ENCODE results near the gene UBE2J2. TPM values are rescaled to one million over a fixed set of nuclear protein-coding genes. Genes with fewer than 3 reads are reported as not detected.

UBE2J2 gene
- total RNA-seq, 1 donor from 2014 or later = 33.8 TPM

DNA sequence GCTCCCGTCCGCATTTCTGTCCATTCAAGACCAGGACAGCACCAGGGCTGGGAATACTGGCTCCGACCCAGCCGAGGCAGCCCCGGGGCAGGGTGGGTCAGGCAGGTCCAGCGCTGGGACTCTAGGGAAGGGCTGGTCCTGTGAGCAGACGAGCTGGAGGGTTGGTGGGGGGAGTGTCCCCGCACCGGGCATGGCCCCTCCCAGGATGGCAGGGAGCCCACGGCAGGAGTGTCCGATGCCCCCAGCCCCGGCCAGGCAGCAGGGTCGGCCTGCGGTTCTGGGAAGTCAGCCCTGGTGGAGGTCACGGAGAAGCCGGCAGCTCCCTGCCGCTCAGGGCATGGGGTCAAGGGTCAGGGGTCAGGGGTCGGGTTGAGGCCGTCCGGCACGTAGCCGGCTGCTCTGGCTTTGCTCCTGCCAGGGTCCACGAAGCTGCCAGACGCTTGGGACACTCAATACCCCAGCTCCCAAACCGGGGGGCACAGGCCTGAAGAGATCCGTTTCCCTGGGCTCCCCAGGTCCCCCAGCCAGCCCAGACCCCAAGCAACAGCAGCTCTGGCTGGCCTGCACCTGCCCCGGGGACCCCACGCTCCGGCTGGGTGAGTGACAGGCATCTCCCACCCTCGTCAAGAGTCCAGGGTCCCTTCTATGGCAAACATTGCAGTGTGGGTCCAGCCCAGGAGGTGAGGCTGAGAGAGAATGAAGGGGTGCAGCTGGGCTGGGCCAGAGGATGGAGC lies 33.9 kb downstream of the UBE2J2 start:
- no peak for DNase-seq

DNA sequence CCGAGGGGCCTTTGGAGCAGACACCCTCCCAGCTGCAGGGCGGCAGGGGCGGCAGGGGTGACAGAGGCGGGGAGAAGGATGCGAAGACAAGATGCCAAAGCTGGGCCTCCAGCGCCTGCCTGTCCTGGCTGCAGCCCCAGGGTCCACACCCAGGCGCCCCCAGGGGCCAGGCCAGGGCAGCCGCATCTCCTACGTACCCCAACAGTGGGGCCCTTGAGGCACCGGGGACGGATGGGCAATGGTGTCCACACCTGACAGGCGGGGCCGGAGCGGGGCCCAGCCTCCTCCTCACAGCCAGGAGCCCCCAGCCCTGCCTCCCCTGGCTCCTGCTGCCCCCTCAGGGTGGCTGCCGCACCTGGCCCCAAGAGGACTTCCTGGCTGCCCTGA lies 34.4 kb downstream of the UBE2J2 start:
- no peak for DNase-seq

DNA sequence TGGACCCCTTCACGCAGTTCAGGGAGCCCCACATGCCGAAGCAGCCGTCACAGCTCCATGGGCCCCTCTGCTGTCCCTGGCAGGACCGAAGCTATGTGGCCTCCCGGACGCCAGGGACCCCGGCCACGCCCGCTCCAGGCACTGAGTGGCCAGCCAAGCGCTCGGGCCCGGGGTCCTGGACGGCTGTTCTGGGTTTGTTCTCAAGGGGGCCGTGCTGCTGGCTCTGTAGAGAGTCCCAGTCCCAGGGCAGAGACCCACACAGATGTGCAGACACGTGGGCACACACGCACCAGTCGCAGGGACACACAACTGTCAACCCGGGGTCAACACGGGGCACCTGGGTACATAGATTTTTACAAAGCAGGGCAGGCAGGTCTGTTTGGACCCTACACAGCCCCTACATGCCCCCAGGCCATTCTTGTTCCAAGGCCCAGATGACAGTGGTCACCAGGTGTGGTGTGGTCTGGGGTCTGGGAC lies 34.9 kb downstream of the UBE2J2 start:
- no peak for DNase-seq

DNA sequence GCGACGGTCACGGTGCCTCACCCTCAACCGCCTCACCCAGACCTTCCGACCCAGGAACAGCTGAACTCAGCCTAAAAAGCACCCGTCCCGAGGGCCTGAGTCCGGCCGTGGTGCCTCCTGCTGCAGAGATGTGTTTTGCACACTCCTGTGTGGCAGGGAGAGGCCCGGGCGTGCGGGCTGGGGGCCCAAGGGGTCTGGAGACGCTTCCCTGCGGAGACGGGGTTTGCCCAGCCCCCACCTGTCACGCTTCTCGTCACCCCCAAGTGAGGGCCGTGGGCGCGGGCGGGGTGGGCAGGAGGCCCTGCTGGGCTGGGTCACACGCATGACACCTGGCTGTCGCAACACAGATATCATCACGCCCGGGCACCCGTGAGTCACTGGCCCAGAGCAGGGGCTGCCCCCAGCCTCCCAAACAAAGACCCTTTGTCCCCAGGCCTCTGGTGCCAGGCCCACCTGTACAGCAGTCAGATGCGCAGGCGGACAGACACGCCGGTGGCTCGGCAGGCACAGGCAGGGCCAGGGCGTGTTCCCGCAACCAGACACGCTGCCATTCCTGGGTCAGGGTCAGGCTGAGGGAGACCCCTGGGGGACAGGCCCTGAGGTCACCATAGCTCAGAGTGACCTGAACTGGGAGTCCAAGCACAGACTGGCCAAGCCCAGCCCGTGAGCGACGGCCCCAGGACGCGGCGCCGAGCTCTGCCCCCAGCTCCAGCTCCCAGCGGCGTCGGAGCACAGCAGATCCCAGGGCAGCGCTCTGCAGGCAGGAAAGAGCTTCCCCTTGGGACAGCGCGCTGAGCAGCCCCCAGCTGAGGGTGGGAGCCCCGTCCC lies 35.6 kb downstream of the UBE2J2 start:
- DNase-seq = no peak

DNA sequence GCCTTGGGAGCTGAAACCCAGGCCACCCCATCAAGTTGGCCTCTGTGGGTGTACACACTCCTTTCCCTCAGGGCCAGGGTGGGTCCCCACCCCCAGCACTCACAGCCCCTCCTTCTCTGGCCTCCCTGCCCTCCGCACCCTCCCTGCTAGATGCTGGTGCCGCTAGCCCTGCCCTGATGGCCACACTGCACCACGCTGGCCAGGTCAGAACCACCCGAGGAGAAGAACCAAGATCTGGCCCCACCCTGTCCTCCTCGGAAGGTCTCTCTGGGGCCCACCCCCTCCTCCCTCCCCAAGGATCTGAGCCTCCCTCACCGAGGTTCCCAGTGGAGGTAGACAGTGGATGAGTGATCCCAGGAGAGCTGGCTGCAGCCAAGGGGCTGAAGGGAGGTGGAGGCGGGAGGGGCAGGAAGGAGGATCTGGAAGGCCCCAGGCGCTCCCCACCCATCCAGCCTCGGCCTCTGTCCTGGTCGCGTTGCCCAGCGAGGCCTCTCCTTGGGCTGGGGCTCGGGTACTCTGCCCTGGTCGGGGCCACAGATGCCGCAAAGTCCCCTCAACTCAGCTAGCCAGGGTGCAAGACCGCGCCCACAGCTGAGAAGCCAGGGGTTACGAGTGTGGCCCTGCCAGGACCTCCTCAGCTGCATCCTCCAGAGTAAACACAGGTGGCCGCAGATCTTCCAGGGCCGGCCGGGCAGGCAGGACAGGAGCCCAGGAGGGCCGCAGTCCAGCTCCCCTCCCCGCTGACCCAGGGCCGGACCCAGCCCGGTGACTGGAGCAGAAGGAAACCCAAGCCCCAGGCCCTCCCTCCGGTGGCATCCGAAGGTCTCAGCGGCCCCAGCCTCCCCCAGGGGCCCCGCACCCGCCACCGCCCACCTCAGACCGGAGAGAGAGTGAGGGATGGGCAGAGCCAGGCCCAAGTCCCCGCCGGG lies 36.4 kb downstream of the UBE2J2 start:
- DNase-seq = no peak

DNA sequence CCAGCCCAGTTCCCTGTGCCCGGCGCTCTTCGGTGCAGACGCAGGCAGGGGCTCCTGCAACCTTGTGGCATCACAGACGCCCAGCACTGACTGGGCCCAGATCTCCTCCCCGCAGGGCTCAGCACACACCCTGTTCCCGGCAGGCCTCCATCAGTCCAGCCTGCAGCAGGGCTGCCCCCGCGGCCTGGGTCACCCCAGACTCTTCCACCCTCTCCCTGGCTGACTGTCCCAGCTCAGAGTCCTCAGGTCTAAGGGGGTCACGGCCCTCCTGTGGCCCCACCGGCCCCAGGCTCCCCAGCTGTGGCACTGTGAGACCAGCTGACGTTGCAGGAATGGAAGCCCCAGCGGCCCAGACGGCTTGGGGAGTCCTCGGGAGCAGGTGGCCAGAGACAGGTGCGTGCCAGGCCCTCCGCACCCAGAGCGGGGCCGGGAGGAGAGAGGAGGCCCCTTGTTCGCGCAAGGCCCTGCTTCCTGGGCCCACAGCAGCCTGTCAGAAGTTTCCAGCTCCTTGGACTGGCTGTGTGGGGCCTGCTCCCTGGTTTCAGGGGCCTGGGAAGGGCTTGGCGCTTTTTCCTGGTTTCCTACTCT lies 37.4 kb downstream of the UBE2J2 start:
- no peak for DNase-seq

DNA sequence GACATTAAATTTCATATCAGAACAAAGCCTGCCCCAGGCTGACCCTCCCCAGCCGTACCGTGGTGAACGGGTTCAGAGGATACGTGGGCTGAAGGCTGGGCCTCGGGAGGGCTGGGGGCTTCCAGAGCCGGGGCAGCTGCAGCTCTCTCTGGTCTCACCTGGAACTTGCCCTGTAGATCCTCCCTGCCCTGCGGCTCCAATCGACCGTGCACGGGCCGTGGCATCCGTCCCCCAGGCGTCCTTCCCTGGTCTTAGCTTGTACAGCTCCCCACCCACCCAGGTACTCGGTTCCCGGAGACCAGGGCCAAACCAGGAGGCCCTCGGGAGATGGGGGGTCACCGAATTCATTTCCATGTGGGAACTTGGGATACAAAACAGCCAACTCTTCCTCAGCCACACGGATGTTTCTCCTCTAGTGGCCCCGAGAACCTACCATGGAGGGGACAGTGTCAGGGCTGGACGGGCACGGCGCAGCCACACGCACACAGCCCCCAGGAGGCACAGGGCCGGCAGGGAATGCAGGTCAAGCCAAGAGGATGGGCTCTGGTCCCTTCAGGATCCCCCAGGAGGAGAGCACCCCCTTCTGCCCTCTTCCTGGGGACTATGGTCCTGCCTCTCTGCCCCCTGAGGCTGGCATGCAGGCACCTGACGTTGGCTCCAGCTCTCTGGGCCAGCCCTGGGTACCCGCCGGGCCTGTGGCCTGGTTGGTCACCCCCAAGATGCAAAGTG lies 38.5 kb downstream of the UBE2J2 start:
- DNase-seq = no peak

DNA sequence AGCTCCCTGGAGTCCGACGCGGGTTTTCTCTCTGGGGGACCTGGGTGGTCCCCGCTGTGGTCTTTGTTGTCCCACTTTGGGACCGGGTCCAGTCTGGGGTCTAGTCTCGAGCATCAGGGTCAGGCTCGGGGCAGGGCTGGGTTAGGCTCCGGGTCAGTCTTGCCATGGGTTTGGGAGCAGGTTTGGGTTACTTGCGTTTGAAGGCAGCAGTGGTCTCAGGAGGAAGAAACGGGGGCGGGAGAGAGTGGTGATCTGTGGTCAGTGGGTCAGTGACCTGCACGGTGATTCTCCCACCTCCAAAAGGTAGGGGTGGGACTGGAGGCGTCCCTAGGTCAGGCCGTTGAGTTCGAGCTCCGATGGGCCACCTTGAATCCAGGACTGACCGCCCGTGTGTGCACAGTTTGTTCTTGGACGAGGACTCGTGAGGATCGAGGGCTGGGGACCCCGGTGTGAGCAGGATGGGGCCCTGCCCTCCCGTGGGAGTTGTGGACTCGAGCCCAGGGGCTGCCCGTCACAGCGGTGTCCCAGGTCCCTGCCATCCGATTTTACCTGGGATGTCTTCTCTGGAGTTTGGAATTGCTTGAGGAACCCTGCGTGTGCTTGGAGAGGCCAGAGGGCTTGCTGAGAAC lies 39.4 kb downstream of the UBE2J2 start:
- no peak for DNase-seq

DNA sequence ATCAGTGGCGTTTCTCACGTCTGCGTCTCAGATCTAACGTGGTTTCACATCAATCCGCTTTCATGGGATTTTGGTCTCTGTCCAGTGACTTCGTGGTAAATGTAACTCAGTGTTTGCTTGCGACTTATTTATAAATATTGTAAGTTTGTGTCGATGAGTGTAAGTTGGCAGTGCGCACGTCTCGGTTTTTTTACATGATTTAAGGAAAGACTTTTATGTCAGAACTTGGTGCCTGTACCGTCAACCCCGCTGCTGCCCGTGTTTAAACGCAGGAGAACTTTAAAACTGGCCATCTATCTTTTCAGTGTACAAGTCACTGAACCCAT lies 40.1 kb downstream of the UBE2J2 start:
- no peak for DNase-seq

DNA sequence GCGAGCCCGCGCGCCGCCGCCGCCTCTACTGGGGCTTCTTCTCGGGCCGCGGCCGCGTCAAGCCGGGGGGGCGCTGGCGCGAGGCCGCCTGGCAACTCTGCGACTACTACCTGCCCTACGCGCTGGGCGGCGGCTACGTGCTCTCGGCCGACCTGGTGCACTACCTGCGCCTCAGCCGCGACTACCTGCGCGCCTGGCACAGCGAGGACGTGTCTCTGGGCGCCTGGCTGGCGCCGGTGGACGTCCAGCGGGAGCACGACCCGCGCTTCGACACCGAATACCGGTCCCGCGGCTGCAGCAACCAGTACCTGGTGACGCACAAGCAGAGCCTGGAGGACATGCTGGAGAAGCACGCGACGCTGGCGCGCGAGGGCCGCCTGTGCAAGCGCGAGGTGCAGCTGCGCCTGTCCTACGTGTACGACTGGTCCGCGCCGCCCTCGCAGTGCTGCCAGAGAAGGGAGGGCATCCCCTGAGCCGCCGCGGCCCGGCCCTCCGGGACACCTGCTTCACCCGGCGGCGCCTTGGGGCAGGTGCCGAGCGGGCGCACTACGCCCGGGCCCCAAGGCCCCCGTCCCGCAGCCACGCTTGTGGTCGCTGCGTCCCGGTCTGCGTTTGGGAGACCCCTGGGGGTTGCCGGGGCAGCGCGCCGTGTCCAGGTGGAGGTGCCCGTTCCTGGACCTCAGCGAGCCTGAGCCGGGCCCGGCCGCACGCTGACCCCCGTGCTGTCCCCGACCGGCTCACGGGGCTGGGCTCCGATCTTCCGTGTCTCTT lies 40.7 kb downstream of the UBE2J2 start:
- no peak for DNase-seq

DNA sequence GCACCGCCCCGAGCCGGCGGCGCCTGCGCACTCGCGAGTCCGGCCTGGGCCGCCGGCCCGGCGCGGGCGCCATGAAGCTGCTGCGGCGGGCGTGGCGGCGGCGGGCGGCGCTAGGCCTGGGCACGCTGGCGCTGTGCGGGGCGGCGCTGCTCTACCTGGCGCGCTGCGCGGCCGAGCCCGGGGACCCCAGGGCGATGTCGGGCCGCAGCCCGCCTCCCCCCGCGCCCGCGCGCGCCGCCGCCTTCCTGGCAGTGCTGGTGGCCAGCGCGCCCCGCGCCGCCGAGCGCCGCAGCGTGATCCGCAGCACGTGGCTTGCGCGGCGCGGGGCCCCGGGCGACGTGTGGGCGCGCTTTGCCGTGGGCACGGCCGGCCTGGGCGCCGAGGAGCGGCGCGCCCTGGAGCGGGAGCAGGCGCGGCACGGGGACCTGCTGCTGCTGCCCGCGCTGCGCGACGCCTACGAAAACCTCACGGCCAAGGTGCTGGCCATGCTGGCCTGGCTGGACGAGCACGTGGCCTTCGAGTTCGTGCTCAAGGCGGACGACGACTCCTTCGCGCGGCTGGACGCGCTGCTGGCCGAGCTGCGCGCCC lies 41.4 kb downstream of the UBE2J2 start, which contains the start of gene B3GALT6:
Gene B3GALT6 (plus strand): TSS at position 30 of the 588 bp plus-strand sequence. CDS start 42 bp downstream, at position 72.
- no peak for DNase-seq

DNA sequence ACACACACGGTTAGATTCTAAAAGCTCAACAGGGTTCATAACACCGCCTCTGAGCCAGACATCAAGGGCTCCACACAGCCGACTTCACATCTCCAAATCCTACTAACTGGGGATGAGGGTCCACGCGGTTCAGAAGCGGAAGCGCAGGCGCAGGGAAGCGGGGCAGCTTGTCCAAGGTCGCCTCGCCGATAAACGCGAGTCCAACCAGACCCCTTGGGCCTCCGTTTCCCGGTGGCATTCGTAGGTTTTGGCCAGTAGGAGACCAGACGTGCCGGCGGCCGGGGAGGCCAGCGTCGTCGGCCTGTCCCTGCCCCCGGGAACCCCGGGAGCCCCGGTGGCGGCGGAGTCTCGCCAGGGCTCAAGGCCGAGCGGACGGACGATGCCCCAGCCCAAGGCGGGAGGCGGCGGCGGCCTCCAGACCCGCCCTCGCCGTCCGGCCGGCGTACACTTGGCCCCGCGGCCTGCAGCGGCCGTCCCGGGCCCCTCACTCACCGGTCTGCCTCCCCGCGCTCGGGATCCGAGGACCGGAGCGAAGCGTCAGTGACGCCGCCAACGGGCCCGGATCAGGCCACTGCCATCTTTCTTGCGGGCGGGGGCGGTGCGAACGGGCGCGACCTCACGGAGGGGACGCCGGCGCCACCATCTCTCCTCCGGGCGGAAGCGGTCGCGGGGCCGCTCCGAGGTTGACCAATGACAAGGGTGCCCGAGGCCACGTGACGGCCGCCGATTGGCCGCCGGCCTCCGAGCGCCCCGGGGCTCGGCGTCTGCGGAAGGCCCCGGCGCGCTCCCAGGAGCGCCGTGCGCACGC lies 42.0 kb downstream of the UBE2J2 start, which contains the start of gene SDF4:
Gene SDF4 (minus strand): TSS at position 602 of the 808 bp plus-strand sequence. CDS start 3,229 bp downstream, outside the sequence.
- DNase-seq = peak; percentile 93

DNA sequence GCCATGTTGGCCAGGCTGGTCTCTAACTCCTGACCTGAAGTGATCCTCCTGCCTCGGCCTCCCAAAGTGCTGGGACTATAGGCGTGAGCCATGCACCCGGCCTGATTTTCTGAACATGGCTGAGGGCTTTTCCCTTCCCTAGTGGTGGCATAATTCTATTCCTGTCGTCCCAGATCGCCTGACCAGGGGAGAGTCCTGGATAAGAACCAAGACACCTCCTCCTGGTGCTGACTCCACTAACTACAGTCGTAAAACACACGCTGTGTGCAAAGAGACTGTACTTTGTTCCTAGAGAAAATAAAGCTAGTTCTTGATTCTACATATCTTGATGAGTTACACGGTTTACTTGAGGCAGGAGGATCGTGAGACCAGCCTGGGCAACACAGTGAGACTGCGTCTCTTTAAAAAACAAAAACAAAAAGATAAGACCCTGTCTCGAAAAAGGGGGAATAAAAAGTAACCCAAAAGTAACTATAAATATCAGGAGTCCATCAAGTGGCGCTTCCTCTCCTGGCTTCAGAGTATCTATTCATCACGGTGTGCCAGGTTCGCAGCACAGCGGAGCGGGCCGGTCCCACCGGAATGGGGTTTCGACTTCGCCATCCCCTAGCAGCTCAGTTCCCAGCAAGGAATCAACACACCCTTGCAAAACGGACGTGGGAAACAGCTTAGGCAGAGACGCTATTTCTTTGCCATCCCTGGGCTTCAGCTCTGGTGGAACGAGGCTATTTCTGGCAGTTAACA lies 42.8 kb downstream of the UBE2J2 start:
- peak; percentile 14 for DNase-seq

DNA sequence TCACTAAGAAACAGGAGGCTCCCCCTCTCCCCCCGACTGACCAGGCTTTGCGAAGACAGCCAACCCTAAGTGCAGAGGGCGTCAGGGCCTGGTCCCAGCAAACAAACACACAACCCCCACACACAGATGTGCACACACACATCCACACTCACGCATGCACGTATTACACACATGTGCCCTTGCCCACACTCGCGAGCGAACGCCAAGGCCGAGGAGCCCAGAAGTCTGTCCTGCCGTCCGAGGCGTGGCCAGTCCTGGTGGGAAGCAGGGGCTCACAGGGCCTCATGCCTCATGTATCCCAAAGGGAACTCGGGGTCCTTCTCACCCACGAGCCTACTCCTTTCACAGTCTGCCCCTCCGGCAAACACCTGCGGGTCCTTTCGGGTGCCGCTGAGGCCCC lies 43.9 kb downstream of the UBE2J2 start:
- DNase-seq = no peak

DNA sequence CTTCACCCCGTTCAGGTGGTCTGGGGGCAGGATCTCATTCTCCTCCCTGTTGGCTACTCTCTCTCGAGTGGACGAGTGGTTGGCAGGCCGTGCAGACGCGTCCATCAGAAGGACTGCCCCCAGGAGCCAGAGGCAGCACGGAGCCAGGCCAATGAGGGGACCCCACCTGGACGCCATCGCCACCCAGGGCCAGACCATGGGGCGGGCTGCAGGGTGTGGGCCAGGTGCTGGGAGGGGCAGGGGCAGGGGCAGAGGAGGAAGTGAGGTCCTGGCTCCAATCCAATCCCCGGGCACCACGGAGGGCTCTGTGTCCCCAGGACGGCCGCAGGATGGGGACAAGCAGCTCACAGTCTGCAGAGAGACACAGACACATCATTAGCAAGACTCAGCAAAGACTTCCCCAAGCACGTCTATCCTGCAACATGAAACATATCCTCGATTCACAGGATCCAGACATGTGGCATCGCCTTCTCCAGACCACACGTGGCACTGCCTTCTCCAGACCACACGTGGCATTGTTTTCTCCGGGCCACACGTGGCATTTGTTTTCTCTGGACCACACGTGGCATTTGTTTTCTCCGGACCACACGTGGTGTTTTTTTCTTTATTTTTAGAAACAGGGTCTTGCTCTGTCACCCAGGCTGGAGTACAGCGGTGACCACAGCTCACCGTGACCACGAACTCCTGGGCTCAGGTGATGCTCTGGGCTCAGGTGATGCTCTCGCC lies 44.9 kb downstream of the UBE2J2 start:
- DNase-seq = no peak

DNA sequence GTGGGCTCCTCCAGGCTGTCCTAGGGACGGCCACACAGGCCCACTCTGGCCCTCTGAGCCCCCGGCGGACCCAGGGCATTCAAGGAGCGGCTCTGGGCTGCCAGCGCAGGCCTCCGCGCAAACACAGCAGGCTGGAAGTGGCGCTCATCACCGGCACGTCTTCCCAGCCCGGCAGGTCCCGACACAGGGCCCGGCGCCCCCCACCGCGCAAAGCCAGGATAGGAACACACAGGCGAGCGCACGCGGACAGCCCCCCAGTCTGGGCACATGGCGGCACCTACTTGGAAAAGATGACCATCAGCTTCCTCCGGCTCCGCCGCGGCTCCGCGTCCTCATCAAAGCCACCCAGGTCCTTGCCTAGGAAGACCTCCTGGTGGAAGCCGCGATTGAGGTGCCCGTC lies 45.5 kb downstream of the UBE2J2 start:
- DNase-seq = no peak

DNA sequence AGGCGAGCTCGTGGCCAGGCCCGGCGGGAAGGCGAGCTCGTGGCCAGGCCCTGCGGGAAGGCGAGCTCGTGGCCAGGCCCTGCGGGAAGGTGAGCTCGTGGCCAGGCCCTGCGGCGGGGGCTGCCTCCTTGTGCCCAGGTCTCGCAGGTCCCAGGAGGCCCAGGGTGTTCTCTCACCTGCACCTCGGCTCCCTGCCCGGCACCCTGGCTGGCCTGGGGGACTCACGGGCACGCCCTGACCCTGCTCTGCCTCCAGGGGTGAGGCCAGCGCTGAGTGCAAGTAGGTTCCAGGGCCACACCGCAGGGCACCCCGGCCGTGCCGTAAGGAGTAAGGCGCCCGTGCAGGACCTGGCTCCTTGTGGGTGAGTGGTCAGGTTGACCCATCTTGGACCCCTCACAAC lies 46.3 kb downstream of the UBE2J2 start:
- DNase-seq = no peak
